Natural killer cell (primary cell): ENCODE measurements around the gene IRAK1. TPM values are rescaled to one million over a fixed set of nuclear protein-coding genes. Genes with fewer than 3 reads are reported as not detected.

ENCODE experiments used
- ATAC-seq, 3 donors: fragments of 150-1000 bp in 2 of 3; fragments of 200-7000 bp in 1 of 3; cut with Tn5 transposase; 1 replicate in 1 of 3; 2 replicates in 2 of 3; pipeline ENCODE4 v1.10.0; 2021; ENCODE audit warnings: mild to moderate bottlenecking in 2 of 3, moderate library complexity in 2 of 3
- DNase-seq, 2 donors: peaks; one replicate each; pipeline versions ENCODE4 v3.0.0 to v3.0.0-alpha.2; 2013 to 2021; ENCODE audit warnings: mixed read lengths in 1 of 2
- H3K27ac ChIP-seq: one replicate; pipeline ENCODE4 v1.5.1; 2013; ENCODE audit warnings: mild to moderate bottlenecking, low read length
- H3K27me3 ChIP-seq: one replicate; pipeline ENCODE4 v1.6.1; 2013; ENCODE audit warnings: low read length; ENCODE audit not compliant: control insufficient read depth, insufficient read depth
- H3K36me3 ChIP-seq: one replicate; pipeline ENCODE4 v1.6.1; 2013; ENCODE audit warnings: low read length; ENCODE audit not compliant: control insufficient read depth, insufficient read depth
- H3K4me1 ChIP-seq: one replicate; pipeline ENCODE4 v1.6.1; 2013; ENCODE audit warnings: low read length; ENCODE audit not compliant: control insufficient read depth, insufficient read depth
- H3K4me3 ChIP-seq: one replicate; pipeline ENCODE4 v1.5.1; 2013; ENCODE audit warnings: low read length
- H3K9me3 ChIP-seq: one replicate; pipeline ENCODE4 v1.6.1; 2013; ENCODE audit warnings: low read length; ENCODE audit not compliant: control insufficient read depth, insufficient read depth
- H3K27ac Mint-ChIP-seq, 2 donors: one replicate each; pipeline ENCODE4 v1.8.0; 2022; ENCODE audit warnings: mild to moderate bottlenecking in 2 of 2, mixed read lengths in 2 of 2, moderate library complexity in 1 of 2
- H3K27me3 Mint-ChIP-seq, 2 donors: one replicate each; pipeline ENCODE4 v1.8.0; 2022; ENCODE audit warnings: low read depth in 2 of 2, mixed read lengths in 2 of 2
- H3K36me3 Mint-ChIP-seq: one replicate; pipeline ENCODE4 v1.8.0; 2022; ENCODE audit warnings: mixed read lengths
- H3K4me1 Mint-ChIP-seq, 2 donors: one replicate each; pipeline ENCODE4 v1.8.0; 2022; ENCODE audit warnings: mixed read lengths in 2 of 2
- H3K4me3 Mint-ChIP-seq: one replicate; pipeline ENCODE4 v1.8.0; 2022; ENCODE audit warnings: mild to moderate bottlenecking, moderate library complexity, mixed read lengths
- H3K9me3 Mint-ChIP-seq, 2 donors: one replicate each; pipeline ENCODE4 v1.8.0; 2022; ENCODE audit warnings: mixed read lengths in 2 of 2
- CTCF ChIP-seq: fragments of 200-600 bp; IDR thresholded peaks from one replicate; pipeline ENCODE4 v1.8.0; 2022; ENCODE audit warnings: antibody characterized with exemption
- WGBS: methylation state at CpG from one replicate; pipeline ENCODE4 v1.1.7; 2013; ENCODE audit warnings: missing lambda C conversion rate; ENCODE audit not compliant: insufficient coverage; 5-methylcytosine and 5-hydroxymethylcytosine counted together
- intact Hi-C: fragments of 100-400 bp; cut with micrococcal nuclease; formaldehyde crosslinking; loops from one replicate; pipeline ENCODE4 v1.14.2; 2022
- total RNA-seq, 4 donors: library from RNA; stranded (reverse); fragments of 120-200 nt in 1 of 4; gene quantifications; one replicate each; pipeline versions ENCODE4 v1.2.3 to v1.2.4, GENCODE V29; 2013 to 2022

Gene IRAK1
- total RNA-seq, 3 donors from 2014 or later (not counting 1 experiment from before 2014, with no cell fraction given): 87.5 to 114 (median 107) TPM

GRCh38 chrX:153964105-153964504, 55.6 kb downstream of the IRAK1 start:
- no peak overlapping the region for H3K27ac ChIP-seq
- no peaks in the 10 kb centered on the region for H3K9me3 Mint-ChIP-seq
- ATAC-seq: no peak
- no peaks in the 10 kb centered on the region for H3K9me3 ChIP-seq
- peaks cover 45% of the 10 kb centered on the region for H3K36me3 ChIP-seq
- peaks cover 22 to 38% of the 10 kb centered on the region in 2 donors for H3K4me1 Mint-ChIP-seq
- 88% methylated on average over 12 of the region's 14 CpGs for WGBS
- no peaks in the 10 kb centered on the region for H3K36me3 Mint-ChIP-seq
- no peak overlapping the region for H3K27ac Mint-ChIP-seq
- peaks cover 43% of the 10 kb centered on the region for H3K4me1 ChIP-seq
- H3K27me3 Mint-ChIP-seq: no peaks in the 10 kb centered on the region
- no peak overlapping the region for H3K4me3 ChIP-seq
- no peak overlapping the region for H3K4me3 Mint-ChIP-seq
- intact Hi-C loops: no loop called here
- no peaks in the 10 kb centered on the region for H3K27me3 ChIP-seq
- DNase-seq: no peak
- TF ChIP-seq CTCF: no peak

- no peak overlapping the region for H3K4me3 ChIP-seq
- no peaks in the 10 kb centered on the region for H3K27me3 Mint-ChIP-seq
- no peaks in the 10 kb centered on the region for H3K27me3 ChIP-seq
- TF ChIP-seq CTCF: no peak
- WGBS: 95% methylated on average over 12 of the region's 12 CpGs
- no peaks in the 10 kb centered on the region for H3K9me3 Mint-ChIP-seq
- no peaks in the 10 kb centered on the region for H3K9me3 ChIP-seq
- H3K4me1 ChIP-seq: peaks cover 37% of the 10 kb centered on the region
- peaks cover 22 to 34% of the 10 kb centered on the region in 2 donors for H3K4me1 Mint-ChIP-seq
- peaks cover 50% of the 10 kb centered on the region for H3K36me3 ChIP-seq
- no peak overlapping the region for H3K27ac Mint-ChIP-seq
- H3K4me3 Mint-ChIP-seq: no peak overlapping the region
- no peak overlapping the region for H3K27ac ChIP-seq
- no peaks in the 10 kb centered on the region for H3K36me3 Mint-ChIP-seq
- DNase-seq (no peak), ATAC-seq (no peak)
- intact Hi-C loops: no loop called here
These were observed 56.2 kb downstream of the IRAK1 start for GRCh38 chrX:153963546-153963945.

GRCh38 chrX:153961292-153961691, 58.4 kb downstream of the IRAK1 start:
- no peaks in the 10 kb centered on the region for H3K27me3 ChIP-seq
- ATAC-seq: no peak
- WGBS: 93% methylated on average over 11 of the region's 11 CpGs
- DNase-seq: no peak
- Mint-ChIP-seq H3K36me3 (no peaks in the 10 kb centered on the region), H3K9me3 (no peaks in the 10 kb centered on the region), H3K27me3 (no peaks in the 10 kb centered on the region), H3K4me3 (no peak overlapping the region), H3K27ac (no peak overlapping the region), H3K4me1 (peaks cover 5 to 11% of the 10 kb centered on the region in 2 donors)
- no peaks in the 10 kb centered on the region for H3K9me3 ChIP-seq
- no peak for TF ChIP-seq CTCF
- intact Hi-C loops: no loop called here
- H3K4me1 ChIP-seq: peaks cover 15% of the 10 kb centered on the region
- H3K4me3 ChIP-seq: no peak overlapping the region
- no peak overlapping the region for H3K27ac ChIP-seq
- peaks cover 70% of the 10 kb centered on the region for H3K36me3 ChIP-seq

GRCh38 chrX:153960786-153961185, 58.9 kb downstream of the IRAK1 start:
- Mint-ChIP-seq H3K4me3 (no peak overlapping the region), H3K27ac (no peak overlapping the region), H3K36me3 (no peaks in the 10 kb centered on the region), H3K27me3 (no peaks in the 10 kb centered on the region), H3K4me1 (peaks cover 0 to 6% of the 10 kb centered on the region in 2 donors), H3K9me3 (no peaks in the 10 kb centered on the region)
- no peak for DNase-seq
- Histone ChIP-seq H3K4me1 (peaks cover 10% of the 10 kb centered on the region), H3K27me3 (no peaks in the 10 kb centered on the region), H3K27ac (no peak overlapping the region), H3K4me3 (no peak overlapping the region), H3K36me3 (peaks cover 75% of the 10 kb centered on the region), H3K9me3 (no peaks in the 10 kb centered on the region)
- intact Hi-C loops: no loop called here
- no peak for TF ChIP-seq CTCF
- 98% methylated on average over 22 of the region's 22 CpGs for WGBS
- ATAC-seq: no peak
